HepG2 (cell line): ENCODE results near the gene CD44. TPM values are rescaled to one million over a fixed set of nuclear protein-coding genes. Genes with fewer than 3 reads are reported as not detected.

Source experiments
- ATAC-seq: fragments of 200-7000 bp; cut with Tn5 transposase; 3 replicates; pipeline ENCODE4 v1.9.1; 2020; ENCODE audit warnings: mild to moderate bottlenecking, moderate library complexity
- BruUV-seq: library from RNA; stranded (reverse); fragments of 400-500 nt; replicated peaks from 2 replicates; lab custom pipeline; 2021; lab: Mats Ljungman, UMichigan
- CTCF ChIA-PET: fragments of 300-600 bp; formaldehyde crosslinking; extraction: SDS; loops from one replicate; lab custom pipeline; 2021; ENCODE audit warnings: low total read pairs, inconsistent platforms, low intra/inter-chr PET ratio; lab: Yijun Ruan, JAX
- POLR2A ChIA-PET: fragments of 350-600 bp; sonication (Branson Sonifier 250); formaldehyde crosslinking; loops from one replicate; lab custom pipeline; 2020; ENCODE audit warnings: antibody characterized with exemption, inconsistent platforms; lab: Yijun Ruan, JAX
- DNase-seq: peaks from one replicate; pipeline ENCODE4 v3.0.0-alpha.2; 2015; ENCODE audit warnings: low spot score
- FAIRE-seq: peaks from 3 replicates; lab custom pipeline; 2011; peaks lifted over from hg19 to GRCh38; lab: Jason Lieb, UNC
- H2AFZ ChIP-seq: one replicate; pipeline ENCODE4 v1.6.1; 2011; ENCODE audit warnings: low read length, inconsistent platforms
- H3K27ac ChIP-seq: fragments of 300-600 bp; 3 replicates; pipeline ENCODE4 v1.8.0; 2011; ENCODE audit warnings: mixed run types, mild to moderate bottlenecking, mixed read lengths, low read length, inconsistent platforms; ENCODE audit not compliant: insufficient read depth; ENCODE audit errors: extremely low read length
- H3K27me3 ChIP-seq, 2 experiments: fragments of 200-600 bp in 1 of 2; 2 replicates in 1 of 2; 3 replicates in 1 of 2; pipeline versions ENCODE4 v1.6.0 to v1.8.0; 2011; ENCODE audit warnings: low read length in 2 of 2, mild to moderate bottlenecking in 2 of 2, moderate library complexity in 2 of 2, inconsistent platforms in 1 of 2; ENCODE audit not compliant: insufficient read depth in 2 of 2, control insufficient read depth in 1 of 2
- H3K36me3 ChIP-seq, 2 experiments: fragments of 200-600 bp in 1 of 2; replicated peaks in 1 of 2; 2 replicates in 1 of 2; 3 replicates in 1 of 2; pipeline versions ENCODE4 v1.5.1 to v1.8.0; 2011; ENCODE audit warnings: low read length in 2 of 2, inconsistent platforms in 1 of 2; ENCODE audit not compliant: insufficient read depth in 2 of 2, control insufficient read depth in 1 of 2
- H3K4me1 ChIP-seq: 2 replicates; pipeline ENCODE4 v1.5.1; 2012; ENCODE audit warnings: low read length, inconsistent platforms; ENCODE audit not compliant: insufficient read depth
- H3K4me2 ChIP-seq: 2 replicates; pipeline ENCODE4 v1.6.0; 2011; ENCODE audit warnings: low read depth, low read length, inconsistent platforms
- H3K4me3 ChIP-seq, 3 experiments: fragments of 200-600 bp in 1 of 3; sonication (generic), shearing (Covaris generic) in 1 of 3; replicated peaks in 1 of 3; 2 replicates each; pipeline ENCODE4 v1.5.1; 2011 to 2016; ENCODE audit warnings: low read length in 3 of 3, inconsistent platforms in 2 of 3, low read depth in 2 of 3, mild to moderate bottlenecking in 2 of 3, control low read depth in 1 of 3, mixed read lengths in 1 of 3; ENCODE audit not compliant: insufficient read depth in 1 of 3
- H3K79me2 ChIP-seq: one replicate; pipeline ENCODE4 v1.6.1; 2011; ENCODE audit warnings: low read length, inconsistent platforms; ENCODE audit not compliant: insufficient read depth
- H3K9ac ChIP-seq: 2 replicates; pipeline ENCODE4 v1.6.0; 2011; ENCODE audit warnings: mild to moderate bottlenecking, low read depth, low read length, inconsistent platforms; ENCODE audit not compliant: insufficient read depth
- H3K9me3 ChIP-seq: 2 replicates; pipeline ENCODE4 v1.5.1; 2012; ENCODE audit warnings: mild to moderate bottlenecking, low read length
- H4K20me1 ChIP-seq: 2 replicates; pipeline ENCODE4 v1.6.0; 2011; ENCODE audit warnings: inconsistent platforms, mild to moderate bottlenecking, low read length, moderate library complexity; ENCODE audit not compliant: insufficient read depth
- GLI4 ChIP-seq: sonication (generic); formaldehyde crosslinking; IDR thresholded peaks from 2 replicates; pipeline ENCODE4 v1.5.1; 2020; ENCODE audit warnings: missing genetic modification reagents, mild to moderate bottlenecking, moderate library complexity, borderline replicate concordance
- IRX3 ChIP-seq: sonication (generic); formaldehyde crosslinking; IDR thresholded peaks from 2 replicates; pipeline ENCODE4 v1.8.1; 2023; ENCODE audit warnings: mild to moderate bottlenecking, low read depth, missing genetic modification reagents, borderline replicate concordance
- NFAT5 ChIP-seq: sonication (generic); formaldehyde crosslinking; IDR thresholded peaks from 2 replicates; pipeline ENCODE4 v1.4.0; 2020; ENCODE audit warnings: missing genetic modification reagents
- NFE2 ChIP-seq: sonication (generic); formaldehyde crosslinking; IDR thresholded peaks from 2 replicates; pipeline ENCODE4 v1.4.0; 2020; ENCODE audit warnings: missing genetic modification reagents
- PLRG1 ChIP-seq: fragments of 450-650 bp; conservative IDR thresholded peaks from 2 replicates; pipeline ENCODE4 v1.6.1; 2016
- PPARG ChIP-seq: conservative IDR thresholded peaks from 2 replicates; pipeline ENCODE4 v1.6.1; 2016; ENCODE audit warnings: missing biosample characterization, missing genetic modification reagents
- SIN3B ChIP-seq: fragments of 150-350 bp; IDR thresholded peaks from 2 replicates; pipeline ENCODE4 v1.6.1; 2014; ENCODE audit warnings: low read length
- TBX3 ChIP-seq: fragments of 450-650 bp; IDR thresholded peaks from 2 replicates; pipeline ENCODE4 v1.6.1; 2017; ENCODE audit warnings: antibody characterized with exemption, mild to moderate bottlenecking, inconsistent platforms, borderline replicate concordance
- ZFP1 ChIP-seq: IDR thresholded peaks from 2 replicates; pipeline ENCODE4 v1.6.1; 2016
- WGBS: methylation state at CpG from one replicate; pipeline ENCODE4 v1.1.6; 2017; ENCODE audit warnings: low lambda C conversion rate; 5-methylcytosine and 5-hydroxymethylcytosine counted together
- in situ Hi-C: cut with HindIII; loops from 2 replicates; pipeline ENCODE4 v1.10.0; 2017; ENCODE audit warnings: low pct_unique_long_range_greater_than_20kb; ENCODE audit not compliant: extremely low pct_ligation_motif_present
- intact Hi-C: fragments of 100-400 bp; cut with micrococcal nuclease; formaldehyde crosslinking; loops from one replicate; pipeline ENCODE4 v1.10.0; 2022; ENCODE audit not compliant: unreplicated experiment
- polyA plus RNA-seq, 8 experiments: library from polyadenylated mRNA; depleted of rRNA in 3 of 8; stranded (reverse) in 7 of 8; unstranded in 1 of 8; fragments of >200 nt; fragmentation: Illumina TruSeq in 4 of 8; extraction: Trizol in 4 of 8; gene quantifications; 2 replicates each; pipeline versions ENCODE4 v1.2.1 to v1.2.3, GENCODE V29; 2011 to 2016; ENCODE audit warnings: low read depth in 4 of 8, missing spikeins in 1 of 8, mixed read lengths in 1 of 8; ENCODE audit not compliant: insufficient read depth in 1 of 8
- total RNA-seq, 5 experiments: library from RNA; depleted of rRNA; stranded (reverse); fragments of >200 nt; fragmentation: Illumina TruSeq; extraction: Trizol; gene quantifications; 2 replicates each; pipeline ENCODE4 v1.2.3, GENCODE V29; 2016; ENCODE audit warnings: low read depth in 1 of 5

Gene CD44
- total and polyA plus RNA-seq, 2 of the 13 experiments (the other 11 are each of a cell fraction or from before 2014, with no cell fraction given), result 0.02 to 0.11 TPM

GRCh38 chr11:35158701-35159510 is 19.9 kb downstream of the CD44 start (continued):
- no peak for TF ChIP-seq PLRG1
- TF ChIP-seq NFE2 (CRISPR knock-in tag), result no peak
- TF ChIP-seq SIN3B, result no peak
- TF ChIP-seq NFAT5, result no peak

GRCh38 chr11:35160246-35160824 is 21.4 kb downstream of the CD44 start:
- no peaks in the 10 kb centered on the region for H3K4me1 ChIP-seq
- in situ Hi-C loops, result no loop called here
- CTCF ChIA-PET, result no interaction called here

More at GRCh38 chr11:35160246-35160824, 21.4 kb downstream of the CD44 start:
- Histone ChIP-seq H3K4me3 (no peak overlapping the region), H3K27me3 (peaks cover 0 to 3% of the 10 kb centered on the region in 2 experiments; a peak in 1 of 5 replicates), H2AFZ (no peak overlapping the region), H3K9ac (no peak overlapping the region), H3K79me2 (no peaks in the 10 kb centered on the region), H4K20me1 (no peaks in the 10 kb centered on the region), H3K36me3 (no peaks in the 10 kb centered on the region), H3K4me2 (no peak overlapping the region), H3K9me3 (no peaks in the 10 kb centered on the region), H3K27ac (no peak overlapping the region)
- ATAC-seq (no peak), FAIRE-seq (no peak), DNase-seq (no peak)
- TF ChIP-seq IRX3 (CRISPR knock-in tag) (no peak), PPARG (CRISPR knock-in tag) (no peak), GLI4 (CRISPR knock-in tag) (no peak), ZFP1 (no peak), TBX3 (no peak)
- POLR2A ChIA-PET, result no interaction called here
- no TSS peak for BruUV-seq
- intact Hi-C loops, result no loop called here
- 30% methylated on average over 7 of the region's 7 CpGs for WGBS
